Breast epithelium (tissue), 3 donors: Measurements from ENCODE around the gene DCLRE1C.
A peak's percentile ranks its signal among the peaks of the same experiment; 100 is the strongest.

Experiments
- POLR2A ChIP-seq: fragments of 450-650 bp; IDR thresholded peaks from one replicate; pipeline ENCODE4 v1.6.1; 2016; ENCODE audit warnings: antibody characterized with exemption, mild to moderate bottlenecking, moderate library complexity
- POLR2AphosphoS5 ChIP-seq, 3 donors: sonication (generic); formaldehyde crosslinking; IDR thresholded peaks; one replicate each; pipeline ENCODE4 v1.6.1; 2017; ENCODE audit warnings: antibody characterized with exemption in 3 of 3
- TF ChIP-seq, protein P1 (sequence below), 3 donors: fragments of 450-650 bp; IDR thresholded peaks; one replicate each; pipeline ENCODE4 v1.5.1; 2016 to 2017; ENCODE audit warnings: antibody characterized with exemption in 3 of 3, mild to moderate bottlenecking in 3 of 3, moderate library complexity in 3 of 3

DNA sequence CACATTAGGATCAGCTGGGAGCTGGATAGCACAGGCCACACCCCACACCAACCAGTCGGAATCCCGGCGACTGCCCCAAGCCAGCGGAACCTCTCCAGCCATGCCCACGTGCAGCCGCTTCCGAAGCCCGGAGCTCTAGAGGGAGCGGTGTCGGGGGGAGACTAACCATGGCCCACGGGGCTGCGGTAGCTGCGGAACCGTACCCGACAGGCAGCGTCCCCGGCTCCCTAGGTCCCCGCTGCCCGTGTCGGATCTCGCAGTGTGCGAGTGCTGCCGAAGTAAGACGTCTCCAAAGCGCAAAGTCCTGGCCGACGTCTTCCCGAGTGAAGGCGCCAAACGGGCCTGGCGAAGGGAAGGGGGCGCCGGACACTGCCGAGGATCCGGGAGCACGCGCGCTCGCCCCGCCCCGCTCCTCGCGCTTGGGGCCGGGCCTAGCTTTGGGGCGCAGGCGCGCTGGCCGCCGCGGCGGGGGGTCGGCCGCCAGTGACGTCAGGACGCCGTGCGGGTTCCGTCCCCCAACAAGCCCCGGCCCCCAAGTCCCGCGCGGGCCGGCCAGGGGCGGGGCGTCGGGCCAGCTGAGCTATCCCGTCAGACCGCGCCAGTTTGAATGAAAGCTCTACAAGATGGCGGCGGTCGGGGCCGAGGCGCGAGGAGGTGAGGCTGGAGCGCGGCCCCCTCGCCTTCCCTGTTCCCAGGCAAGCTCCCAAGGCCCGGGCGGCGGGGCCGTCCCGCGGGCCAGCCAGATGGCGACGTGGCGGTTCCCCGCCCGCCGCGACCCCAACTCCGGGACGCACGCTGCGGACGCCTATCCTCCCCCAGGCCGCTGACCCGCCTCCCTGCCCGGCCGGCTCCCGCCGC, 75.4 kb downstream of the DCLRE1C start, which contains the start of gene SUV39H2:
- TF ChIP-seq, protein P1, sequence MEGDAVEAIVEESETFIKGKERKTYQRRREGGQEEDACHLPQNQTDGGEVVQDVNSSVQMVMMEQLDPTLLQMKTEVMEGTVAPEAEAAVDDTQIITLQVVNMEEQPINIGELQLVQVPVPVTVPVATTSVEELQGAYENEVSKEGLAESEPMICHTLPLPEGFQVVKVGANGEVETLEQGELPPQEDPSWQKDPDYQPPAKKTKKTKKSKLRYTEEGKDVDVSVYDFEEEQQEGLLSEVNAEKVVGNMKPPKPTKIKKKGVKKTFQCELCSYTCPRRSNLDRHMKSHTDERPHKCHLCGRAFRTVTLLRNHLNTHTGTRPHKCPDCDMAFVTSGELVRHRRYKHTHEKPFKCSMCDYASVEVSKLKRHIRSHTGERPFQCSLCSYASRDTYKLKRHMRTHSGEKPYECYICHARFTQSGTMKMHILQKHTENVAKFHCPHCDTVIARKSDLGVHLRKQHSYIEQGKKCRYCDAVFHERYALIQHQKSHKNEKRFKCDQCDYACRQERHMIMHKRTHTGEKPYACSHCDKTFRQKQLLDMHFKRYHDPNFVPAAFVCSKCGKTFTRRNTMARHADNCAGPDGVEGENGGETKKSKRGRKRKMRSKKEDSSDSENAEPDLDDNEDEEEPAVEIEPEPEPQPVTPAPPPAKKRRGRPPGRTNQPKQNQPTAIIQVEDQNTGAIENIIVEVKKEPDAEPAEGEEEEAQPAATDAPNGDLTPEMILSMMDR (IDR thresholded peaks at IDR 0.05) = no peak
- TF ChIP-seq POLR2A = no peak
- peak; percentile 68 to 78 (median 72) for TF ChIP-seq POLR2AphosphoS5 (IDR thresholded peaks at IDR 0.05)
